ENCODE results near the gene PRDM15. TPM values are rescaled to one million over a fixed set of nuclear protein-coding genes. Genes with fewer than 3 reads are reported as not detected.

Gene PRDM15
- total and polyA plus RNA-seq, 2 experiments from 2014 or later = 2.3 to 6.4 TPM

DNA sequence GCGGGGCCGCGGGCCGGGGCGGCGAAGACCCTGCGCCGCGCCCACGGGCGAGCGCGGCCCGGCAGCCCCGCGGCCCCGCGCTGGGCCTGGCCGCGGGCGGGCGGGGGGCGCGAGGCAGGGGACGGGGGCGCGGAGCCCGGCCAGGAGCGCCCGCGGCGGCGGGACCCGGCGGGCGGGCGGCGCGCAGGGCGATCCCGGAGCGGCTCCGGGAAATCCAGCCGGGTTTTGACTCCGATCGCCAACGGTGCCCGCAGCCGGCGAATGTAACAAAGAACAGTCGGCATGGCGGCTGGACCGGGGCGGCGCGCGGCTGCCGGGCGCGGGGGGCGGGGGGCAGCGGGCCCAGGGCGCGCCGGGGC is 334 bp downstream of the PRDM15 start:
- Histone ChIP-seq H3K27me3 (no peaks in the 10 kb centered on the region), H3K4me1 (ENCODE audit: low read depth) (peaks cover 4% of the 10 kb centered on the region), H3K9me3 (ENCODE audit: low read depth) (no peaks in the 10 kb centered on the region), H3K27ac (no peak overlapping the region), H3K4me3 (peak overlapping the region; percentile 98), H3K36me3 (no peaks in the 10 kb centered on the region)
- DNase-seq (ENCODE audit: low read depth in 1 of 2, low spot score in 1 of 2) = peak; percentile 89
- TF ChIP-seq, protein P1, sequence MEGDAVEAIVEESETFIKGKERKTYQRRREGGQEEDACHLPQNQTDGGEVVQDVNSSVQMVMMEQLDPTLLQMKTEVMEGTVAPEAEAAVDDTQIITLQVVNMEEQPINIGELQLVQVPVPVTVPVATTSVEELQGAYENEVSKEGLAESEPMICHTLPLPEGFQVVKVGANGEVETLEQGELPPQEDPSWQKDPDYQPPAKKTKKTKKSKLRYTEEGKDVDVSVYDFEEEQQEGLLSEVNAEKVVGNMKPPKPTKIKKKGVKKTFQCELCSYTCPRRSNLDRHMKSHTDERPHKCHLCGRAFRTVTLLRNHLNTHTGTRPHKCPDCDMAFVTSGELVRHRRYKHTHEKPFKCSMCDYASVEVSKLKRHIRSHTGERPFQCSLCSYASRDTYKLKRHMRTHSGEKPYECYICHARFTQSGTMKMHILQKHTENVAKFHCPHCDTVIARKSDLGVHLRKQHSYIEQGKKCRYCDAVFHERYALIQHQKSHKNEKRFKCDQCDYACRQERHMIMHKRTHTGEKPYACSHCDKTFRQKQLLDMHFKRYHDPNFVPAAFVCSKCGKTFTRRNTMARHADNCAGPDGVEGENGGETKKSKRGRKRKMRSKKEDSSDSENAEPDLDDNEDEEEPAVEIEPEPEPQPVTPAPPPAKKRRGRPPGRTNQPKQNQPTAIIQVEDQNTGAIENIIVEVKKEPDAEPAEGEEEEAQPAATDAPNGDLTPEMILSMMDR (IDR thresholded peaks at IDR 0.05; ENCODE audit: low read depth, low read length) = no peak

DNA sequence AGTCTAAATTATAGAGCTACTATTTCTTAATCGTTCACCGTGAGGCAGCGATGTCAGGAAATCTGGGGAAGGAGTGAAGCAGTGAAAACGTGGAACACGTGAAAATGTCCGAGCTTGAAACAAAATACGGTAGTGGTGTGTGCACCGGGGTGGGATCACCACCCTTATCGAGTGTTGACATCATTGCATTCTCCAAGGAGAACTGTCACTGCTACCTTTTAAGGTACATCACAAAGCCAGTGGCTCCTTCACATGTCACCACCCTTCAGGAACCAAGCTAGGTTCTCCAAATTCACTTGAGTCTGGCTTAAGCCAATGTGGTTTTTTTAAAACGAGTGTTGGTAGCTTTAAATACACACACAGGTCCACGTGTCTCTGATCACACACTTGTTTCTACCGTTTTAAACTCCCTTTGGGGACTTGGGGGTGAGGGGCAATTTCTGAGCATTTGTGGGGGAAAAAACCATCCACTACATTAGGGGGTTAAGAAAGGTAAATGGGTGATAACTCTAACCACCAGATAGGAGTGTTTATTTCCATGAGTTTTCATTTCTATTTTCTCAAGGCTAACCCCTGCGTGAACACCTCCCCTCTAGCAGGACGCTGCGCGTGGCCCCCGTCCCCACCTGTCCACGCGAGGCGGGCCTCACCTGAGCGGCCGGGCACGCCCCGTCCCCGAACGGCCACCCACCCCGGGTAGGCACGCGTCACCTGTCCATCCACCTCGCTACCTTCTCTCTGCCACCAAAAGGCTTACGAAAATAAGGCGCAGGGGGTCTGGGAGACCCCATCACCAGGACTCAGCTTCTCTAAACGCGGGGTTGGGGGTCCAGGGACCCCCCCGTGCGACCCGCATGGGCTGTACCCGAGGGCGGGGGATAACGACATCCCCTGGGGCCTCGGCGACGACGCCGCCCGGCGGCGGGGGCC is 978 bp downstream of the PRDM15 start:
- TF ChIP-seq, protein P1 (IDR thresholded peaks at IDR 0.05; ENCODE audit: low read depth, low read length) = no peak
- DNase-seq (ENCODE audit: low read depth in 1 of 2, low spot score in 1 of 2) = peak; percentile 28 to 66
- Histone ChIP-seq H3K36me3 (no peaks in the 10 kb centered on the region), H3K27ac (no peak overlapping the region), H3K4me3 (peak overlapping the region; percentile 98), H3K9me3 (ENCODE audit: low read depth) (no peaks in the 10 kb centered on the region), H3K4me1 (ENCODE audit: low read depth) (peaks cover 4% of the 10 kb centered on the region), H3K27me3 (no peaks in the 10 kb centered on the region)

DNA sequence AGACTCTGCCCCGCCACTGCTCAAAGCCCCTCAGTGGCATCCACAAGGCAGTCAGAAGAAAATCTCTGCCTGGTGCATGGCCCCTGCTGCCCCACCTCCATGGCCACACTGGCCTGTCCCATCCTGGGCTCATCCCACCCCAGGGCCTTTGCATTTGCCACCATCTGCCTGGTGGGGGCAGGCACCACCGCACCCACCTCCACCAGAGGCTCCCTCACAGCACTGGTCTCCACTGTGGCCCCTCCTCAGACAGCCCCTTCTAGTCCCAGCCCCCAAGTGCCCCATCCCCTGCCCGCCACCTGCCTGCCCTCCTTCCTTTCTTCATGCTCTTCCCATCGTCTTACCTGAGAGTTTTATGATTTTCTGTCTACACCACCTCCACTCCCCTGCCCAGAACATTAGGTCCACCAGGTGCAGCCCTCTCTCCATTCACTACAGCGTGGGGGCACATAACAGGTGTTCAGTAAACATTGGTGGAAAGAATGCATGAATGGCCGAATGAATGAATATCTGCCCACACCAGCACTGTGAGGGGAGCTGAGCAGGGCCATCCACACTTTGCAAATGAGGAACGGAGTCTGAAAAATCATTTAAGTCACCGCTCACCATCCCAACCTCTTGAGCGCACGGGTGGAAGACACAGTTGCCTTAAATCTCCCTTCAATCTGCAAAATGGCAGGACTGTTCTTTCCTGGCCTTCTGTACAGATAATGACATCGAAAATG is 2.1 kb downstream of the PRDM15 start:
- Histone ChIP-seq H3K36me3 (no peaks in the 10 kb centered on the region), H3K4me1 (ENCODE audit: low read depth) (peaks cover 4% of the 10 kb centered on the region), H3K27me3 (no peaks in the 10 kb centered on the region), H3K4me3 (no peak overlapping the region), H3K9me3 (ENCODE audit: low read depth) (no peaks in the 10 kb centered on the region), H3K27ac (no peak overlapping the region)
- TF ChIP-seq, protein P1 (IDR thresholded peaks at IDR 0.05; ENCODE audit: low read depth, low read length) = no peak
- DNase-seq (ENCODE audit: low read depth in 1 of 2, low spot score in 1 of 2) = no peak

DNA sequence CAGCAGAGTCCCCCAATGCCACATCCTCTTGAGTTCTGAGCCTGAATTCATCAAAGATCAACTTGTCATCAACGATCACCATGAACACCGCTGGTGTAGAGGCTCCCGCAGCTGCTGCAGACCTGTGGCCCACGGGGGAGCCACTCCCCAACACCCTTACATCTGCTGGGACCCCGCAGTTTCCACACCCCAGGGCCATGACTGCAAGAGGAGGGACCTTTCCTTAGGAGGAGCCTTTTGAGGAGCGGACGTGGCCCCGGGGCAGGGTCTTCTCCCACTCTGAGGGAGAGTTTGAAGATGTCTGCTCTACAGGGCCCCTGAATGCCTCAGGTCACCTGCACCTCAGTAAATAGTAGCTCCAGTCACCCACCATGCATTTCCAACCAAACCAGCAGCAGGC is 2.7 kb downstream of the PRDM15 start:
- Histone ChIP-seq H3K4me1 (ENCODE audit: low read depth) (peaks cover 4% of the 10 kb centered on the region), H3K9me3 (ENCODE audit: low read depth) (no peaks in the 10 kb centered on the region), H3K36me3 (no peaks in the 10 kb centered on the region), H3K27me3 (no peaks in the 10 kb centered on the region), H3K4me3 (no peak overlapping the region), H3K27ac (no peak overlapping the region)
- TF ChIP-seq, protein P1 (IDR thresholded peaks at IDR 0.05; ENCODE audit: low read depth, low read length) = no peak
- no peak for DNase-seq (ENCODE audit: low read depth in 1 of 2, low spot score in 1 of 2)

DNA sequence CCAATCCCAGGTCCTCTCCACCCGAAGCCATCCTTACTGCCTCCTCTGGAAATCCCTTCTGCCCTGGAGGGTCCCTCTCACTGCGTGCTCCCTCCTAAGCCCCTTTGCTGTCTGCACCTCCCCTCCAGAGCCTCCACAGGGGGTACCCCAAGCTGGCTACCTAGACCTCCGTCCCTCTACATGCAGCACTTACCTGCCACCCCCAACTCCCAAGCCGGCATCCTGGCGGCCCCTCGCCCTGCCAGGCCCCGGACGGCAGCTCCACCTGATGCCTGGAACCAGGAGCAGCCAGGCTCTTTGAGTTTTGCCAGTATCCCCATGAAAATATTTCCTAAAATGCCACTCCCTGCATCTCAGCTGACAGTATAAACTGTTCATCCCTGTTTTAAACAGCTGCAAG is 4.1 kb downstream of the PRDM15 start:
- H3K4me3 ChIP-seq = no peak overlapping the region
- H3K9me3 ChIP-seq (ENCODE audit: low read depth) = no peaks in the 10 kb centered on the region
- TF ChIP-seq, protein P1 (IDR thresholded peaks at IDR 0.05; ENCODE audit: low read depth, low read length) = no peak
- no peak overlapping the region for H3K27ac ChIP-seq
- DNase-seq (ENCODE audit: low read depth in 1 of 2, low spot score in 1 of 2) = no peak
- no peaks in the 10 kb centered on the region for H3K36me3 ChIP-seq
- H3K27me3 ChIP-seq = no peaks in the 10 kb centered on the region
- peaks cover 4% of the 10 kb centered on the region for H3K4me1 ChIP-seq (ENCODE audit: low read depth)

Data from cardiac muscle cell (in vitro differentiated cells and primary cell).